Inflammatory macrophage treated with lipopolysaccharide for 1 hour (primary cell): ENCODE measurements around the gene AUP1.

Experiments used
- DNase-seq, 2 donors: peaks; one replicate each; pipeline ENCODE4 v3.0.0-alpha.2; 2020 to 2022

Gene AUP1

DNA sequence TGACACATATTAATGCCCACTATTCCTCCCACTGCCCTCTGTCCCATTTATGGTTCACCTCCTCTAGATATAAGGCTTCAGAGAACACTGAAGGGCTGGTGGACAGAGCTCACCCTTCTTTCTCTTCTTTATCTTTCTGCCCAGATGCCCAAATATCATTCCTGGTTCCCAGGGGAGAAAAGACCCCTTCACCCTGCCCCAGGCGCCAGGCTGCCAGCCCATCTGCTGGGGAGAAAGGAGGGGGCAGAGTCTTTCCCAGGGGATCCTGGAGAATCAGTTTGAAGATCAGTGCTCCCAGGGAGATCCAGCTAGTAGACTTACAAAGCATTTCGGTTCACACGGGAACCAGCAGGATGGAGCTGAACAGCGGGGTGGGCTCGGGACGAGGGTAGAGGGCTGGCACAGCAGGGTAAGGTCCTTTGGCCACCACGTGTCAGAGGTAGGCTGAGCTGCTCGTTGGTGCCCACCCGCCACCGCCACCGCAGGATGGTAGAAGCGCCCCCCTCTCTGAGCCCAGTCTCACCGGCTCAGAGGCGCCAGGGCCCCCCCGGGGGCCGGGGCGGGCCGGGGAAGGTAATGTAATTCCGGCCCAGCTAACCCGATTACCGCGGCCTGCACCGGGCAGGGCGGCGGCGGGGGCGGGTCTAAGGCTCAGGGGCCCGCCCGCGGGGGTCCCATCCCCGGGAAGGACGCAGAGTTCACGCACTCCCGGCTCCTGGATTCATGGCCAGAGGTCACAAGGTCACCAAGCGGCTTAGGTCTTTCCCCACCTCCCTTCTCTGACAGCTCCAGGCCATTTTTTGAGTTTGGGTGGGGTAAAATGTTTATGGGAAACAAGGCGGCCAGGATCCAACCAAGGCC is 16.5 kb downstream of the AUP1 start:
- DNase-seq: no peak

DNA sequence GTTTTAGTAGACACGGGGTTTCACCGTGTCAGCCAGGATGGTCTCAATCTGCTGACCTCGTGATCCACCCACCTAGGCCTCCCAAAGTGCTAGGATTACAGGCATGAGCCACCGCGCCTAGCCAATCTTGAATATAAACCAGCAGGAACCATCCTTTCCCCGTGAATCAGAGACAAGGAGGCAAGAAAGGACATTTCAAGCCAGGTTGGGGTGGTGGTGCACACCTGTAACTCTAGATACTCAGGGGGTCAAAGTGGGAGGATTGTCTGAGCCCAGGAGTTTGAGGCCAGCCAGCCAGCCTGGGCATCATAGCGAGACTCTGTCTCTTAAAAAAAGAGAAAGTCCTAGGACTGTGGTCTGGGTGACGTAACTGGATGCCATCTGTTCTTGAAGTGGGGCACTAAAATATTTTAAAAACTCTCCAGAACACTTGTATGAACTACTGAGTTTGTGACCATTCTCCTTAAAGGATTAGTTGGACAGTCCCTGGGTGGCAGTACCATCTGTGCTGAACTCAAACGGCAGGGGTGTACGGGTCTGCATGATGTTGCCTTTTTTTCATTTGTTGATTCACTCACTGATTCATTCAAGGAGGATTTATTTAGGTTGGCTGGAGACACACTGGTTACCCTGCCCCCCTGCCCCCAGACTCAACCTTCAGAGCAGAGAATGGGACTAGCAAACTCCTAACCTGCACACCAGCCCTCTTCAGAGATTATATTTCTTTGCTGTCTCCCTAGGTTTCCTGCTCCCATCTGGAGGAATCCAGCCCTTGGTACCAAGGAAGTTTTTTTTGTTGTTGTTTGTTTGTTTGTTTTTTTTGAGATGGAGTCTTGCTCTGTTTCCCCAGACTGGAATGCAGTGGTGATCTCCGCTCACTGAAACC is 18.2 kb downstream of the AUP1 start:
- DNase-seq: no peak

GRCh38 chr2:74510272-74510671 is 19.2 kb downstream of the AUP1 start:
- no peak for DNase-seq

DNA sequence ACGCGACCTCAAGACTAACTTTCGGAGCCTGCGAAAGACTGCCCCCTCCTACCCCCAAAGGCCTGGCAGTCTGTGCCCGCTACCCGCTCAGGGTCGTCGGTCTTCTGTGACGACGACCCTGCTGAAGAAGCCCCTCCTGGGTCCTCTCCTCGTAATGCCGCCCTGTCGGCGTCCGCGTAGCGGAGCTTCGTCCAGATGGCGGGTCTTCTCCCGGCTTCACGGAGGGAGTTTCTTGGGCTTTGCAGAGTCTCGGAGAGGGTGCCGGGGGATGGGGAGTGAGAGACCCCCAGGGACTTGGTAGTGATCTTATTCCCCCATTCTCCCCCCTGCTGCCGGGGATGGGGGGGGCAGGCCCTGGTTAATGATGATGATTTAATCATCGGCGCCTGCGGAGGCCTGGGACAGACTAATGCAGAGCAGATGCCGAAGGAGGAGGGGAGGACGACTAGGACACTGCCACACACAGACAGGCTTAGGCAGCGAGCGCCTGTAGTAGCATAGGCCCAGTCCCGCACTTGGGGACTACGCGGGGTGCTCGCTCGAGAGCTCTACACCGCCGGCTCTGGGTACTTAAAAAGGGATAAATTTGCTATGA is 21.5 kb downstream of the AUP1 start:
- DNase-seq: no peak

GRCh38 chr2:74507145-74507925 is 22.2 kb downstream of the AUP1 start, which contains the start of gene PCGF1:
TSS of gene PCGF1 (minus strand) at chr2:74507695. CDS start at chr2:74507668, 27 bp downstream.
- DNase-seq: peak; percentile 96 to 99

- DNase-seq: no peak
Observed at GRCh38 chr2:74505448-74506246, 23.9 kb downstream of the AUP1 start.

- no peak for DNase-seq
Observed at GRCh38 chr2:74504591-74504990, 24.9 kb downstream of the AUP1 start.

GRCh38 chr2:74503506-74504475 is 25.7 kb downstream of the AUP1 start:
- no peak for DNase-seq

- peak; percentile 67 to 70 for DNase-seq
Observed at GRCh38 chr2:74502720-74503505, 26.6 kb downstream of the AUP1 start.

GRCh38 chr2:74502147-74502719 is 27.3 kb downstream of the AUP1 start:
- DNase-seq: no peak

DNA sequence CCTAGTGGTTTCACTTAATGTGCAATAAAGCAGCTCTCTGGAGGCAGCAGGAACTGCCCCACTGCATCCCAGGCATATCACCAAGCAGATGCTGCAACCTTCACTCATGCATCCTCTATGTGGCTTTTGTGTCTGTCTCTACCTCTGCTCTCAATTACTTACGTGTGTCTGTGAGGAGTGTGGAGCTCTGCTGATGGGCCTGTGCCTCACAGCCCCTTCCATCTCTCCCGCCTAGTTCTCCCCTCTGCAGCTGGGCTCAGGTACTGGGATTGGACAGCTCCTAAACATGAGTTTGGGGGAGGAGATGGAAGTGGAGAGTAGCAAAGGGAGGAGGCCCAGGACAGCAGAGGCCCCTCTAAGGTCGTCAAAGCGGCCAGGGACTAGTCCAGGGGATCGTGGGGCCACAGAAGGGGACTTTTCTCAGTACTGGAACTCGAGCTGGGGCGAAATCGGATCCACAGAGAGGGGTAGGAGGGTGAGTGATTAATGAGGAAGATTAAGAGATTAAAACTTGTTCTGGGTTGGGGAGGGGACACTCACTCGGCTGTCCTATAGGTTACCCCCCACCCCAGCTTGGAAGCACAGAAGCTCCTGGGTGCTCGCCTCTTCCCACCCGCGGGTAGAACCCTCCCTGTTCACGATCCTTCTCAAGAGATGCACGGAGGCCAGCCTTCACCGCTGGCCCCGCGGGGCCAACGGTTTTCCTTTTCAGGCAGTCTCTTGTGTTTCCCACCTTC is 28.0 kb downstream of the AUP1 start:
- DNase-seq: no peak

- no peak for DNase-seq
Observed at GRCh38 chr2:74500578-74500946, 28.9 kb downstream of the AUP1 start.

- no peak for DNase-seq
Observed at GRCh38 chr2:74499940-74500577, 29.4 kb downstream of the AUP1 start.

GRCh38 chr2:74499267-74499939 is 30.1 kb downstream of the AUP1 start, which contains the start of gene LBX2:
TSS of gene LBX2 (minus strand) at chr2:74499603. CDS start at chr2:74499537, 66 bp downstream.
- no peak for DNase-seq

GRCh38 chr2:74498500-74499266 is 30.8 kb downstream of the AUP1 start:
- peak in 1 of 2 donors; percentile 45 for DNase-seq

- no peak for DNase-seq
Observed at GRCh38 chr2:74497777-74498499, 31.6 kb downstream of the AUP1 start.
